ENCODE measurements around the gene PLA2G12A.
A peak's percentile ranks its signal among the peaks of the same experiment; 100 is the strongest.

PLA2G12A gene

DNA sequence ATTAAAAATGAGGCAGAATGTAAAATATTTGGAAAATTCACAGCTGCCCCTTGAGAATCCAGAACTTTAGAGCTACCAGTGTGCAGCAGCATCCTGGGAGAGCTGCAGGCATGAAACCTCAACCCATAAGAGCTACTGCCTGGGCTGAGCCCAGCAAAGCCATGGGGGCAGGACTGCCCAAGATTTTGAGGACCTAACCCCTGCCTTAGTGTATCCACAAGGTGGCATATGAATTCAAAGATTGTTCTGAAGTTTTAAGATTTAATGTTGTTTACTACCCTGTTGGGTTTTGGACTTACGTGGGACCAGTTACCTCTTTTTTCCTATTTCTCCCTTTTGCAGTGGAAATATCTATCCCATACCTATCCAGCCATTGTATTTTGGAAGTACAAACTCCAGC lies 53.0 kb downstream of the PLA2G12A start:
- Histone ChIP-seq H3K4me1 (ENCODE audit: low read length) (no peaks in the 10 kb centered on the region), H3K9me3 (ENCODE audit: insufficient read depth, low read length) (no peaks in the 10 kb centered on the region), H3K4me2 (ENCODE audit: low read length) (no peak overlapping the region), H4K20me1 (ENCODE audit: insufficient read depth, low read length) (no peaks in the 10 kb centered on the region), H3K36me3 (replicated peaks; ENCODE audit: low read depth, low read length) (no peaks in the 10 kb centered on the region), H3K9ac (ENCODE audit: low read length) (no peak overlapping the region), H3K4me3 (ENCODE audit: low read length) (no peak overlapping the region), H3K27me3 (ENCODE audit: low read depth, low read length) (no peaks in the 10 kb centered on the region), H2AFZ (ENCODE audit: low read depth, low read length) (no peak overlapping the region), H3K27ac (ENCODE audit: low read length) (no peak overlapping the region), H3K79me2 (ENCODE audit: low read length) (no peaks in the 10 kb centered on the region)
- TF ChIP-seq EZH2phosphoT487 (IDR thresholded peaks at IDR 0.05; ENCODE audit: low read depth) = no peak
- TF ChIP-seq, protein P1, sequence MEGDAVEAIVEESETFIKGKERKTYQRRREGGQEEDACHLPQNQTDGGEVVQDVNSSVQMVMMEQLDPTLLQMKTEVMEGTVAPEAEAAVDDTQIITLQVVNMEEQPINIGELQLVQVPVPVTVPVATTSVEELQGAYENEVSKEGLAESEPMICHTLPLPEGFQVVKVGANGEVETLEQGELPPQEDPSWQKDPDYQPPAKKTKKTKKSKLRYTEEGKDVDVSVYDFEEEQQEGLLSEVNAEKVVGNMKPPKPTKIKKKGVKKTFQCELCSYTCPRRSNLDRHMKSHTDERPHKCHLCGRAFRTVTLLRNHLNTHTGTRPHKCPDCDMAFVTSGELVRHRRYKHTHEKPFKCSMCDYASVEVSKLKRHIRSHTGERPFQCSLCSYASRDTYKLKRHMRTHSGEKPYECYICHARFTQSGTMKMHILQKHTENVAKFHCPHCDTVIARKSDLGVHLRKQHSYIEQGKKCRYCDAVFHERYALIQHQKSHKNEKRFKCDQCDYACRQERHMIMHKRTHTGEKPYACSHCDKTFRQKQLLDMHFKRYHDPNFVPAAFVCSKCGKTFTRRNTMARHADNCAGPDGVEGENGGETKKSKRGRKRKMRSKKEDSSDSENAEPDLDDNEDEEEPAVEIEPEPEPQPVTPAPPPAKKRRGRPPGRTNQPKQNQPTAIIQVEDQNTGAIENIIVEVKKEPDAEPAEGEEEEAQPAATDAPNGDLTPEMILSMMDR (IDR thresholded peaks at IDR 0.05; ENCODE audit: low read depth, low read length) = peak; percentile 39

DNA sequence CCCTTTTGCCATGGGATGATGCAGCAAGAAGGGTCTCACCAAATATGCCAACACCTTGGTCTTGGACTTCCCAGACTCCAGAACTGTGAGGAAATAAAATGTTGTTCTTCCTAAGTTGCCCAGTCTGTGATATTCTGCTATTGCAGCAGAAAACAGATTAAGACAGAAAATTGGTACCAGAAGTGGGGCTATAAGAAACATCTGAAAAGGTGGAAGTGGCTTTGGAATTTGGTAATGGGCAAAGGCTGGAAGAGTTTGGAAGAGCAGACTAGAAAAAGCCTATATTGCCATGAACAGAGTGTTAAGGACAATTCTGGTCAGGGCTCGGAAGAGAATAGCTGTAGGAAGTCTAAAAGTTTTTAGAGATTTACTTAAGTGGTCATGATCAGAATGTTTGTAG lies 54.0 kb downstream of the PLA2G12A start:
- Histone ChIP-seq H3K79me2 (ENCODE audit: low read length) (no peaks in the 10 kb centered on the region), H3K27me3 (ENCODE audit: low read depth, low read length) (no peaks in the 10 kb centered on the region), H3K36me3 (replicated peaks; ENCODE audit: low read depth, low read length) (peaks cover 3% of the 10 kb centered on the region), H3K9me3 (ENCODE audit: insufficient read depth, low read length) (peaks cover 8% of the 10 kb centered on the region; the same call in 1 of the 2 replicates), H3K4me3 (ENCODE audit: low read length) (no peak overlapping the region), H3K27ac (ENCODE audit: low read length) (no peak overlapping the region), H3K9ac (ENCODE audit: low read length) (no peak overlapping the region), H3K4me2 (ENCODE audit: low read length) (no peak overlapping the region), H3K4me1 (ENCODE audit: low read length) (no peaks in the 10 kb centered on the region), H4K20me1 (ENCODE audit: insufficient read depth, low read length) (no peaks in the 10 kb centered on the region), H2AFZ (ENCODE audit: low read depth, low read length) (no peak overlapping the region)
- TF ChIP-seq EZH2phosphoT487 (IDR thresholded peaks at IDR 0.05; ENCODE audit: low read depth) = no peak
- TF ChIP-seq, protein P1 (IDR thresholded peaks at IDR 0.05; ENCODE audit: low read depth, low read length) = no peak

DNA sequence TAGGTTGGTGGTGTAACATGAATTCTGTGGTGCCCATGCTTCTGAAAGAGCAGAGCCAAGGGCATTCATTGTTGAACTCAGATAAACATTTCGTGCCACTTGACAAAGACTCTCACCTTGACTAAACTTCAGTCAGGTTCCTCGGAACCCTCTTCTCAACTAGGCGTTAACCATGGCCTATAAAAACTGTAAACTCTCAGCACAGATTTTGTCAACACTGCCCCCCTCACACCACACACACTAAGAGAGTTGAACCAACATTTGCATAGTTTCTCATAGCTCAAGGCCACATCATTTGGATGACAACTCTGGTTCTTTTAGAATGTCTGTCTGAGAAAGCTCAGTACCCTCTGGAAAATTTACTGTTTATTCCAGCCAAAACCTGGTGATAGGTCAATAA lies 54.7 kb downstream of the PLA2G12A start:
- Histone ChIP-seq H3K4me2 (ENCODE audit: low read length) (no peak overlapping the region), H3K4me1 (ENCODE audit: low read length) (no peaks in the 10 kb centered on the region), H3K79me2 (ENCODE audit: low read length) (no peaks in the 10 kb centered on the region), H3K9me3 (ENCODE audit: insufficient read depth, low read length) (peaks cover 8% of the 10 kb centered on the region; the same call in 1 of the 2 replicates), H2AFZ (ENCODE audit: low read depth, low read length) (no peak overlapping the region), H4K20me1 (ENCODE audit: insufficient read depth, low read length) (no peaks in the 10 kb centered on the region), H3K27ac (ENCODE audit: low read length) (no peak overlapping the region), H3K36me3 (replicated peaks; ENCODE audit: low read depth, low read length) (peaks cover 3% of the 10 kb centered on the region), H3K27me3 (ENCODE audit: low read depth, low read length) (no peaks in the 10 kb centered on the region), H3K4me3 (ENCODE audit: low read length) (no peak overlapping the region), H3K9ac (ENCODE audit: low read length) (no peak overlapping the region)
- no peak for TF ChIP-seq EZH2phosphoT487 (IDR thresholded peaks at IDR 0.05; ENCODE audit: low read depth)
- TF ChIP-seq, protein P1 (IDR thresholded peaks at IDR 0.05; ENCODE audit: low read depth, low read length) = no peak

DNA sequence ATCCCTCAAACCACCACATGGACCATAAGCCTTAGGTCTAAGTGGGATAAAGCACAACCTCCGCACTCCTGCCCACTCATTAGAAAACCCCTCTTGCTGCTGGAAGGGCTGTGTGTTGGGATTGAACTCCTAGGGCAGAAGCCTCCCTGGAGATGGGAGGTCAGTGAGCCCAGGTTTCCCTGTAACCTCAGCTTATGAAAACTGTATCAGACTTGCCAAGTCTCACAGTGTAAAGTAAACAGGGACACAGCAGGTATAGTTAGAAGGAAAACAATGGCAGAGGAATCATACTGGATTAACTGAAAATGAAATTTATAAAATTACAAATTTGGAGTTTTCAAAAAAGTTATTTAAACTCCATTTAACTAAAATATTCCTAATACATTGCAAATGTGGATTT lies 56.6 kb downstream of the PLA2G12A start:
- H3K27me3 ChIP-seq (ENCODE audit: low read depth, low read length) = no peaks in the 10 kb centered on the region
- no peak overlapping the region for H3K4me3 ChIP-seq (ENCODE audit: low read length)
- no peak overlapping the region for H2AFZ ChIP-seq (ENCODE audit: low read depth, low read length)
- TF ChIP-seq, protein P1 (IDR thresholded peaks at IDR 0.05; ENCODE audit: low read depth, low read length) = no peak
- no peak for TF ChIP-seq EZH2phosphoT487 (IDR thresholded peaks at IDR 0.05; ENCODE audit: low read depth)
- H3K4me2 ChIP-seq (ENCODE audit: low read length) = no peak overlapping the region
- no peaks in the 10 kb centered on the region for H3K79me2 ChIP-seq (ENCODE audit: low read length)
- no peaks in the 10 kb centered on the region for H4K20me1 ChIP-seq (ENCODE audit: insufficient read depth, low read length)
- H3K4me1 ChIP-seq (ENCODE audit: low read length) = no peaks in the 10 kb centered on the region
- H3K27ac ChIP-seq (ENCODE audit: low read length) = no peak overlapping the region
- H3K36me3 ChIP-seq (replicated peaks; ENCODE audit: low read depth, low read length) = peaks cover 3% of the 10 kb centered on the region
- H3K9ac ChIP-seq (ENCODE audit: low read length) = no peak overlapping the region
- peaks cover 8% of the 10 kb centered on the region; the same call in 1 of the 2 replicates for H3K9me3 ChIP-seq (ENCODE audit: insufficient read depth, low read length)
